HG03460 (cell line): ENCODE results near the gene DYNLT5.
"Not testable (repeated sequence)": the region's sequence is repeated elsewhere in the genome, so short reads cannot be mapped to it uniquely, and the experiment has no call there.

Source experiments
- ATAC-seq: cut with Tn5 transposase; IDR thresholded peaks from one replicate; pipeline ENCODE4 v1.9.1; 2021; ENCODE audit not compliant: unreplicated experiment

The DYNLT5 gene, protein sequence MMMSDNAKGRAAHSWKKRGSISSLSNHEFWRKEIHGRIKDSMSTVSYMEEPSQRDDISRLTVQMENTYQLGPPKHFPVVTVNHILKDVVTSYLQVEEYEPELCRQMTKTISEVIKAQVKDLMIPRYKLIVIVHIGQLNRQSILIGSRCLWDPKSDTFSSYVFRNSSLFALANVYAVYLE

DNA sequence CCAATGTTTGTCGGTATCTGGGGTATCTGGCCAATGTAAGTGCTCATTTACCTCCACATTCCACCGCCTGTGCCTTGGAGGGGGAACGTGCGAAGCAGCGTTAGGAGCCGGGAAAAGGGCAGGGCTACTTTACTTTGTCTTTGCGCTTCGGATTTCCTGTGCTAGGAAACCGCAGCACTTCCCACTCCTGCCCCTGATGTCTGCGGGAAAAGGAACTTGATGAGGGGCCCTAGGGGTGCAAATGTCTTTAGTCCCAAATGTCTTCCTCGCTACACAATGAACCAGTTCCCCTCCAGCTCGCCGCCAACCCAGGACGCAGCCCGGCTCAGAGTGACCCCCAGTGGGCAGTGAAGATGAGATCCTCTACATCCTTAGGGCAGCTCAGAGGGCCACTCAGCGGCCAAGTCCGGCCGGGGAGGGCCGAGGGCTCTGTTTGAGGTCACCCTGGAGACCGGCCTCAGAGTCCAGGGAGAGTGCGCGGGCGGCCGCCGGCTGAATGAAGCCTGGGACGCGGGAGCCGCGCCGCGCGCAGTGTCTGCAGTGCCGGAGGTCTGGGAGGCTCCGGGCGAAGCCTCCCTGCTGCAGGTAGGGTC is at the start of gene DYNLT5:
Gene DYNLT5 (plus strand): TSS at position 460 of the 593 bp plus-strand sequence. CDS start 2,200 bp downstream, outside the sequence.
- ATAC-seq = no peak

DNA sequence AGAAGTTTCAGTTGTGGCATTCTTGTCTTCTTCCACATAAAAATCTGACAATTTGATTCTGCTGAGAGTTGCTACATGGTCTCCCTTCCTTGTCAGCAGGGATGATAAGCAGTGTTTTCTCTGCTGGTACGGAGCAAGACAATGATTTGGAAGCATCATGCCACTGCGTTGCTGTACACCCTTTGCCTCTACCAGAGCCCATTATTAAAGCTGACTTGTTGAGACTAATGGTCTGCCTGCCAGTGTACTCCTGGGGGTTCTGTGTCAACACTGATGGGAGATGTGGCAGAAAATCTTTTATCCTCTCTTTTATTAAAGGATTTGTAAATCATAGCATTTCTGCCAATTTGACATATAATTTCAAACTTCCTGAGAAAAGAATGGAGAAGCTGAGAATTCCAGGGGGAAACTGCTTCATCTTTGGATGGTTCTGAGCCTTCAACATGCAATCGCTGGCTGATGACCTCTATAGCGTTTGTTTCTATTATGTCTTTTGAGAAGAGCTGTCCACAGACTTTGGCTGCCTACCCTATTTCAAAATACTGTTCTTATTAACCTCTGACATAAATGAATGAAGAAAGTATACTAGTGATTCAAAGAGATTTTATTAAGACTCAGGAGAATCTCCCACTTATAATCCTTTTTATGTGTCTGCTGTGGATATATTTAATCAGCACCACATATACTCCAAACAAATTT is 47.9 kb upstream of the DYNLT5 start:
- no peak for ATAC-seq

DNA sequence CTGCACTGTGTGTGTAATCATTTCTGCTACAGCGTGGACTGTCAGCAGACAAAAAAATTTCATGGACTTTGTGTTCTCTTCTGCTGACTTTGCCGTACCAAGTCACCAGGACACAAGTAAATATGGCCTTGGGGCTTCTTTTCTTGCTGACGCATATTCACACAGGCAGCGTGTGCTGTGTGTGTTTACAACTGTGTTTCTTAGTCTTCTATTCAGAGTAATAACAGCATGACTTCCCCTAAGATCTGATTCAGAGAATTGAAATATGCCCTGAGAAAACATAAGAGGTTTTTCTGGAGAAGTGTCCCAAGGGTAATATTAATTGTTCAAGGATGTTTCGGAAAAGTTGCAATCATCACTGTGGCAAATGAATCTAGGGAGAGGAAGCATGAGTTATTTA is 47.1 kb upstream of the DYNLT5 start:
- no peak for ATAC-seq

DNA sequence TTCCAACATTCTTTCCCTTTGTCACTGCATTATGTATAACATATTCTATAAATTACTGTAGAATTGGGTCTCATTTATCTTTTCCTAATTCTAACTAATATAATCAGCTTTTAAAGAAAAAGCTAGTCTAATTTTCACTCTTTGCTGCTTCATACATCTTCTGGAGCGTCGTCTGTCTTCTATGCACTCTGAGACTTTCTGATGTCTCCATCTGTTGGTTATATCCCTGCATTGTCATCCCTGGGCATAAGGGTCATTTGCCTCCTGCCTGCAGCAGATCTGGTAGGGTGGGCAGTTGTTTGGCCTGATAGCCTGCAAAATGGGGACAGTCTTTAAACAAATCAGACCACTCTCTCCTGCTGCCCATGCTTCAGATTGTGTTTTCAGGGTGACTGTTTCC is 40.8 kb upstream of the DYNLT5 start:
- ATAC-seq = no peak

DNA sequence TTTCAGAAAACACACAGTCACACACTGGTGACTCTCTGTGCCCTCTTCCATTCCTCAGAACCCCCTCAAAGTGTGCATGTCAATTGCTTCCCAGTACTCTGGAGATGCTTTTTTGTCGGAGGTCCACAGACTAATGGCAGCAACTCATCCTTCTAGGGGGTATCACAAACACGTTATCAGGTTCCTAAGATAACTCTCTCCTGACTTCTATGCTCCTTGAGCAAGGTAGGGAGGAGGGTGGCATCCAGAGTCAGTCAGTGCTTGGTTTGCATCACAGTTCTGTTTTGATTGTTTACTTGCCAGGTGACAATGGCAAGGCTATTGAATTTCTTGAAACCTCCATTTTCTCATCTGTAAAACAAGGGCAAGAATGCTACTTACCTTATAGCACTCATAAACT is 39.4 kb upstream of the DYNLT5 start:
- ATAC-seq = no peak

DNA sequence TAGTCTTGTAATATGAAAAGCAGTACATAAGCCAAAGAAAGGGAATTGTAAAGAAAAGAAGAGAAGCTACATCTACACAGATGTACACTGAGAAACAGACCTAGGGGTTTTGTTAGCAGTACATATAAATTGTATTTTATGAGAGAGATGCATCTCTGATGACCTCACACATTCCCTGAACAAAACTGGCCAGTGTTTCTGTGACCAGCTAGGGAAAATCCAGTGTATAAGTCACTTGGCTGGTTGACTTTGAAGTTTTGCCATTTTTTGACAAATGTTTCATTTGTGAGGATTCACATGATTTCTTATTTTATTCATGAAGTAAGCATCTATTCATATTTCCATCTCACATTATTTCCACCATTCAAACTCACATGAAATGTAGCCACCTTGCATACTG is 28.3 kb upstream of the DYNLT5 start:
- ATAC-seq = no peak

DNA sequence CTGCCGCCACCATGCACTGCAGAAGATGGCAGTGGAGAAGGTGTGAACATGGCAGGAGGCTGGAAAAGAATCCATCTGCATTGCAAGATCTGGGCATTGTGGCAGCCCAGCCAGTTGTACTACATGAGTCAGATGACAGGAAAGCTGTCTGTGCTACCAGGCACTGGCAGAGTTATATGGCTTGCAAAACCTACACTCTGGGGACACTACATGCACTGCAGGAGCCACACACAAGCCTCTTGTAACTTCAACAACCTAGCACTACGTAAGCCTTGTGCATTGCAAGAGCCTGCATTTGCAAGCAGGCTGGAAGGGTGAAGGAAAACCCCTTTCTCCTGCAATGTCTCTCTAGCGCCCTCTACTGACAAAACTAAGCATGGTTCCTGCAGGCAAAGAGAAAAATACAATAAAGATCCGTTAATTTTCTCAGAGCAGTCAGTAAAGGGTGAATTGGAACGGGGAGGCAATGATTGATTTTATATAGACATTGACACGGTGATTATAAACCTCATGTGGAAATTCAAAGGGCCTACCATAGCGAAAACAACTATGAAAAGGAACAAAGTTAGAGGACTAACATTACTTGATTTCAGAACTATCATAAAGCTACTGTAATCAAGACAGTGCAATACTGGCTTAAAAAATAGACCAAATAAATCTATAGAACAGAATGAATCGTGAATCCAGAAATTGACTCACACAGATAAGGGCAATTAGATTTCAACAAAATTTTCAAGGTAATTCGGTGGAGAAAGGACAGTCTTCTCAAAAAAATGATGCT is 26.2 kb upstream of the DYNLT5 start:
- peak; percentile 69 for ATAC-seq

DNA sequence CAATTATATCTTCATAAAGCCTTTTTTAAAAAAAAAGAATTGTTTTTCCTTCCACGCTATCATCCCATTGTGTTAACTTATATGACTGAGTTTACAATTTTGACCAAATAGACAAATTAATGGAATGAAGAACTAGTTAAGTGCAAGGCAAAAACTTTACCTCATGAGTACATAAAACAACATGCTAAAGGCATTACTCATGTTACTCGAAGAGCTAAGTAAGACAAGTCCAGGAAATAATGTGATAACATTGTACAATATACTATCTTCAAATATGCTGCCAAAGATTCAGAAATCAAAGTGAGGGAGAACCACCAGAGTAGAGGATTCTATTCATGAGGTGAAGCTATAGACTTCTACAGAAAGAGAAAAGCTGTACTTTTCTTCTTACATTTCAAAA is 24.2 kb upstream of the DYNLT5 start:
- ATAC-seq = no peak

DNA sequence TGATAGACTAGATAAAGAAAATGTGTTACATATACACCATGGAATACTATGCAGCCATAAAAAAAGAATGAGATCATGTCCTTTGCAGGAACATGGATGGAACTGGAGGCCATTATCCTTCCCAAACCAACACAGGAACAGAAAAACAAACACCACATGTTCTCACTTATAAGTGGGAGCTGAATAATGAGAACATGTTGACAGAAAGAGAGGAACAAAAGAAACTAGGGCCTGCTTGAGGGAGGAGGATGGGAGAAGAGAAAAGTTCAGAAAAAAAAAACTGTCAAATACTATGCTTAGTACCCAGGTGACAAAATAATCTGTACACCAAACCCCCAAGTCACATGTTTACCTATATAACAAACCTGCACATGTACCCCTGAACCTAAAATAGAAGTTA is 23.5 kb upstream of the DYNLT5 start:
- ATAC-seq = not testable (repeated sequence)

DNA sequence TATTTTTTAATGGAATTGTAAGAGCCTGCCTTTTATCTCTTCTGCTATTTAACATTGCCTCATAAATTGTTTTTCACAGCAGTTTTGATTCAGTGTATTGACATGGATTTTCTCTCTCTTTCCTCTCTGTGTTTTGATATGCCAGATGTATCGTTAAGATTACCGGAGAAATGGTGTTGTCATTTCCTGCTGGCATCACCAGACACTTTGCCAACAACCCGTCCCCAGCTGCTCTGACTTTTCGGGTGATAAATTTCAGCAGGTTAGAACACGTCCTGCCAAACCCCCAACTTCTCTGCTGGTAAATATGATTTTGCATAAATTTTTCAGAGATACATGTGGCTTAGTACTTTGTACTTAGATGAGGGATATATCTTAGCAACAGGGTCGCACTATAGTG is 23.1 kb upstream of the DYNLT5 start:
- ATAC-seq = no peak

DNA sequence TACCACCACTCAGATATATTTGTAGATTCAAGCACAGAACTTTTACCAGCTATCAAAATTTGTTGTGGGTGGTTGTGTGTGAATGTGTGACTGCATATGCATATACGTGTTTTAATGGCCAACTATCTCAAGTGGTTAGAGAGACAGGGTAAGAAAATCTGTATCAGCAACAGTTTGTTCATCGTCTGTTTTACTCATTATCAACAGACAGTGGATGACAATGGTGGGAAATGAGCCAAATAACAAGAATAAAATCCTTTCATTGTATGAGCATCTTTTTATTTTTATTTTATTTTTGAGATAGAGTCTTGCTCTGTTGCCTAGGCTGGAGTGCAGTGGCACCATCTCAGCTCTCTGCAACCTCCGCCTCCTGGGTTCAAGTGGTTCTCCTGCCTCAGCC is 22.7 kb upstream of the DYNLT5 start:
- ATAC-seq = no peak

DNA sequence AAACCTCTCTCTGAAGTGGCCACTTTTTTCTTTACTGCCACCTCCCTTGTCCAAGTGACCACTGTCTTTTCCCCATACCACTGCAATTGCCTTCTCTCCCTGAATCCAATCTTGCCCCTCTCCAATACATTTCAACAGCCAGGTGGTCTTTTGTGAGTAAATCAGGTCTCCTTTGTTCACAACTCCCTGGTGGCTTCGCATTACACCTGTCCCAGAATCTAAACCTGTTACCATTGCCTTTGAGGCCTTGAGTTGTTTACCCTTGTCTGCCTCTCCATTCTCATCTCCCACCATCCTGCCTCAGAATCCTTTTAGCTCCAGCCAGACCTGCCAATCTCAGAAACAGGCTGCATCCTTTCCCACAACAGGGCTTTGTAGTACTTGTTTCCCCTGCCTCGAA is 21.8 kb upstream of the DYNLT5 start:
- ATAC-seq = no peak

DNA sequence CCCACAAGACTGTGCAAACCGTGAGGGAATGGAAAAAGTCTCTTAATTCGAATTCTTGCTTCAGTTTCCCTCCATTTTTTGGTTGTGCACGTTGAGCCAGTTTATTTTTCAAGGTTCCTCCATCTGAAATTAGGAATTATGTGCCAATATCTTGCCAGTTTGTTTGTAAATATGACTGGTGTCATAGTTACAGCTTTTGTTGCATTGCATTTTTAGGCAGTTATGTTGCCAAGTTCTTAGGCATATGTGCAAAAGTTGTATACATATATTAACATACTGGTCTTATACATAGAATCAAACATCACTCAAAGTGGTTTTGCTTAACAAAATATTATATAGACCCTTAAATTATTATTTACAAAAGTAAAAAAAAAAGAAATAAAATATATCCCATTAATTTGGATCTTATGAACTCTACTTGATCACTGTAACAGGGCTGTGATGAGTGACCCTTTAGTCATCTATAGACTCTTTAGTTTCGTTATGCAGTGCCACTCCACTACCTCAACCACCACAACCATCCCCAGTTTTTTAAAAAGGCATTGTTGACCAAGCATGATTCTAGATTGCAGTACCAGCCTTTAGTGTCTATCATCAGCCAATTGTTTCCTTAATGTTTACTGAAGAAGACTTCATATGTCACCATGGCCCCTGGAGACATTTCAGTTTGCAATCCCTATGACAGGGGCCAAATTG is 20.9 kb upstream of the DYNLT5 start:
- ATAC-seq = no peak

DNA sequence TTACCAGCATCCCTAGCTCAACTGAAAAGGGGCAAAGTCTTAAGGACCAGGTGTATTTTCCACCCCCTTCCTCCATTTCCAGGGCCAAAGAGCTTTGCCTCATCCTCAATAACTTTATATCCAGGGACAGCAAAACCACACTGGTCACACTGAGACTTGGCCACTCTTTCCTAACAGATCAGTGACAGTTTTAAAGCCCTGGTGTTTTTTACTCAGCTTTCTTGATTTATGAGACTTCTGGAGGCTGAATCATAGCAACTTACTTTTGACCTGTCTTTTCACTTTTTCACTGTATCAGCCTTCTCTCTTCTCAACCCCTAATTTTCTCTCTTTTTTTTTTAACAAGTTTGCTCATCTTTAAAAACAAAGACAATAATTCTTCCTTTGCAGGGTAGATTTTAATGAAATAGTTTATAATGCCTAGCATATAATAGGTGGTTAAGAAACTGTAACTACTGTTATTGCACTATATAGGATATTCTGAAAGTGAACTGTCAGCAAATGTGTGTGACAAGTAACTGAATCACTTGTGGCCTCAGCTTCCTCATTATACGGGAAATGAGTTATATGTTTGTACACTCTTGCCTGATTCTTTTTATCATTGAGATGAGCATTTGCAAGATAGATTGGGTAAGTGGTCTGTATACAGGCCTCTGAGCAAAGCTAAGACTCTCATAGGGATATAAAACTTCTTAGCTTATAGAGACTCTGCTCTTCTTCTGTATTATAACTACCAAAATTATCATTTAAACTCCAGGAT is 19.7 kb upstream of the DYNLT5 start:
- ATAC-seq = peak; percentile 46

DNA sequence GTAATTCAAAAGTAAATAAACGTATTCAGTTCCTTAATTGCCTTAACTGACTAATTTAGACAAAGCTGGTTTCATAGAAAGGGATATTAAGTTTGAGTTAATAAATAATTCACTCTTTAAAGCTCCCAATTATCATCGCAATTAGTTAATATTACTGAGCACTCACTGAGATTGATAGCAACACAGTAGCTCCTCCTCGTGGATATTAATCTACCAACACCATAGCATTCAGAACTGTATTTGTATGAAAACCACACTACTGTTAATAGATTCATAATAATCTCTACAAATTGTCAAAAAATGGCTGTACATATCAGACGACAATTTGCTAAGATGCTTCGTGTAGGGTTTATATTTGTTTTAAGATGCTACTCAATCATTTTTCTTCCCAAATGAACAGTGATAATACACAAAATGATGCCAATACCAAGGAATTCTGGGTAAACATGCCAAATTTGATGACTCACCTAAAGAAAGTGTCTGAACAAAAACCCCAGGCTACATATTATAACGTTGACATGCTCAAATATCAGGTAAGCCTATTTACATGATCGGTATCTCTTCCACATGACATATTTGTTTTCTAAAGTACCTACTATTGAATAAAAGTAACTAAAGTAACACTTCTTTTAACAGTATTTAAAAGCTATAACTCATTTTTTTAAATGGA is 18.8 kb upstream of the DYNLT5 start:
- ATAC-seq = no peak

DNA sequence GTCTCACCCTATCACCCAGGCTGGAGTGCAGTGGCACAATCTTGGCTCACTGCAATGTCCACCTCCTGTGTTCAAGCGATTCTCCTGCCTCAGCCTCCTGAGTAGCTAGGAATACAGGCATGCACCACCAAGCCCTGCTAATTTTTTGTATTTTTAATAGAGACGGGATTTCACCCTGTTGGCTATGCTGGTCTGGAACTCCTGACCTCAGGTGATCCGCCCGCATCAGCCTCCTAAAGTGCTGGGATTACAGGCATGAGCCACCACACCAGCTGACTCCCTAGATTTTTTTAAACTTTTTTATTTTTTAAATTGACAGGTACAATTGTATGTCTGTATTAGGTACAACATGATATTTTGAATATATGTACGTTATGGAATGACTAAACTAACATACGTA is 17.7 kb upstream of the DYNLT5 start:
- ATAC-seq = not testable (repeated sequence)

DNA sequence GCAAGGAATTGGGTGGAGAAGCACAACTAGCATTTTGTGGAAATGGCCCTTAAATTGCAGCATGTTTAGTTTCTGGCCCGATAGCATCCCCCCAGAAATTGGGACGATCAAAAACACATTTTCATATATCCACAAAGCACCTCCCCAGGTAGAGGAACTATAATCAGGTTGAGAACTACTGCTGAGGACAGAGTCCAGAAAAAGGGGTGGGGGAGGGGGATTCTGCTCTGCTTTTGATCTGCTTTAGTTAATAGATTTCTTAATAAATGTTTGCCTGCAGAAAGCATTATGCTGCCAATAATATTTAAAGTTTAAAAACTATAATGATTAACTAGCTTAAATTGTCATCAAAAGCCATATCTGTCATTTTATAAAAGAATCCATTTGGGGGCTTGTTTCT is 14.4 kb upstream of the DYNLT5 start:
- ATAC-seq = no peak

DNA sequence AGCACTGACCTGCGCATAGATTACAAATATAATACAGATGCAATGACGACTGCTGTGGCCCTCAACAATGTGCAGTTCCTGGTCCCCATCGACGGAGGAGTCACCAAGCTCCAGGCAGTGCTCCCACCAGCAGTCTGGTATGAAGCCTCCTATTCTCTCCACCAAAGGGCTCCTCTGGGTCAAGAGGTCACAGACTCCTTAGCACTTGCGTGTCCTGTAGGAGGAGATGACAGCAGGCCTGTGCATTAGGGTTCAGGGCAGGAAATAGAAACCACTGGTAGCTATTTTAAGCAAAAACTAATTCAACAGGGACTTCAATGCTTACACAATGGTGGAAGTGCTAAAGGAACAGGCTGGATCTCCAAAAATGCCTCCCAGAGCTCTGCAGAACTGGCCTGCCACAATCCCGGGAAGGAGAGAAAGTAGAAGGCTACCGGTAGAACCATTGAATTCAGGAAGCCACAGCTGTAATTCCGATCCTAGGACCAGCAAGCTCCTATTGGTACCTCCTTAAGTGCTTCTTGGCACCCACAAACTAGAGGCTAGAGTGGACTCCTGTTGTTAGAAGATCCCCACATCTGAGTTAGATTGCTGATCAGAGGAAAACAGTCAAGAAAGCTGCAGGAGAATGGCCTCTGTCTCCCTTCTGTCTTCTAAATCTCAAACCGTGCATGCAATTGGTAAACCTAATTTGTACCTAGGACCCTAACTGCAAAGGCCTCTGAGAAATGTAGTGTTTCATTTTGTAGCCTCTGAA is 12.7 kb upstream of the DYNLT5 start:
- ATAC-seq = peak; percentile 73

DNA sequence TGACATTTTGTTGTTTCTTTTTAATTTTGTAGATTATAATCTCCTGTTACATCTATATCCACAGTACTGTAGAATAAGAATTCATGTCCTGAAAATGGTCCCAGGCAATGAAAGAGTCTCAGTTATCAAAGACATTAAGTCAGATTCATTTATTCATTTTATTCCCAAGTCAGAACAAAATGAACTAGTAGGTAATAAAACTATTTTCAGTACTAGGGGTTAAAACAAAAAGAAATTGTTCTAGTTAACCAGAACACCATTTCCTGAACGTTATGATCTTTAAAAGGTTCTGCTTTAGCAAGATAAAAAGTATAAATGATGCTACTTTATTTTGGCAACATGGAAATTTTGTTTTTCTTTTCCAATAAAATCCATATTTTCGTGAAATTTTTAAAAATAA is 6.8 kb upstream of the DYNLT5 start:
- no peak for ATAC-seq
